ENCODE data around the gene ATP9B. TPM values are rescaled to one million over a fixed set of nuclear protein-coding genes. Genes with fewer than 3 reads are reported as not detected.

Gene ATP9B
- total and polyA plus RNA-seq, 4 donors, result 12.6 to 77.0 (median 29.9) TPM

DNA sequence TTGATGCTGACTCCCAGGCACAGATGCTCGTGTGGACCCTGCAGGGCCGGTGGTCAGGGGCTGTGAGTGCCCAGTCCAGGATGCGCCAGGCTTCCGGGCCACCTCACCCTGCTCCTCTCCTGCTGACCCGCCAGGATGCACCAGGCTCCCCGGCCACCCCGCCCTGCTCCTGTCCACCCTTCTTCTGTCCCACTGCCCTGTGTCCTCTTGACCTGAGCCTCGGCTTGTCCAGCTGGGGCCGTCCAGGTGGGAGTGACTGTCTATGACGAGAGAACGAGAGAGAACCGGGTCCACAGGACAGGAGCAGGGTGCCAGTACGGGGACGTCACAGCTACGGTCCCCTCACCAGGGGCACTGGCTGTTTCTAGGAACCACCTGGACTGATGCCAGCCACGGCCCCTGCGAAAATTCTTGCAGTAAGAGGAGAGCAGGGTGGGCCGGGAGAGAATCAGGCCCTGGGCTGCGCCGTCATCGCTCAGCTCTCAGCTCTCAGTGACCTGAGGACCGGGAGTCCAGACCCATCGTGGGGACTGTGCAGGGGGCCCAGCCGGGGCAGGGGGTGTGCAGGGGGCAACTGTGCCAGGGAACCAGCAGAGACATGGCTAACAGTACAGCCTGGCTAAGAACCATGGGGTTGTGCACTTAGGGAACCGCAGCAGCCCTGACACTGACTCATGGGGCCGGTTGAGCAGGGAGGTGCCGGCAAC is 313.6 kb downstream of the ATP9B start:
- H3K27me3 ChIP-seq (ENCODE audit: control insufficient read depth in 3 of 3, insufficient read depth in 3 of 3, low read length in 2 of 3), result peaks cover 0 to 4% (median 0%) of the 10 kb centered on the region in 3 donors
- H3K36me3 ChIP-seq (ENCODE audit: control insufficient read depth in 4 of 4, insufficient read depth in 4 of 4, low read length in 4 of 4), result peaks cover 0 to 4% (median 0%) of the 10 kb centered on the region in 4 donors
- no peak overlapping the region for H3K9ac ChIP-seq (ENCODE audit: insufficient read depth in 1 of 2, low read length in 2 of 2)
- 77 to 92% methylated on average over 21 to 27 of the region's 27 CpGs for WGBS, 2 donors
- TF ChIP-seq, protein P1, sequence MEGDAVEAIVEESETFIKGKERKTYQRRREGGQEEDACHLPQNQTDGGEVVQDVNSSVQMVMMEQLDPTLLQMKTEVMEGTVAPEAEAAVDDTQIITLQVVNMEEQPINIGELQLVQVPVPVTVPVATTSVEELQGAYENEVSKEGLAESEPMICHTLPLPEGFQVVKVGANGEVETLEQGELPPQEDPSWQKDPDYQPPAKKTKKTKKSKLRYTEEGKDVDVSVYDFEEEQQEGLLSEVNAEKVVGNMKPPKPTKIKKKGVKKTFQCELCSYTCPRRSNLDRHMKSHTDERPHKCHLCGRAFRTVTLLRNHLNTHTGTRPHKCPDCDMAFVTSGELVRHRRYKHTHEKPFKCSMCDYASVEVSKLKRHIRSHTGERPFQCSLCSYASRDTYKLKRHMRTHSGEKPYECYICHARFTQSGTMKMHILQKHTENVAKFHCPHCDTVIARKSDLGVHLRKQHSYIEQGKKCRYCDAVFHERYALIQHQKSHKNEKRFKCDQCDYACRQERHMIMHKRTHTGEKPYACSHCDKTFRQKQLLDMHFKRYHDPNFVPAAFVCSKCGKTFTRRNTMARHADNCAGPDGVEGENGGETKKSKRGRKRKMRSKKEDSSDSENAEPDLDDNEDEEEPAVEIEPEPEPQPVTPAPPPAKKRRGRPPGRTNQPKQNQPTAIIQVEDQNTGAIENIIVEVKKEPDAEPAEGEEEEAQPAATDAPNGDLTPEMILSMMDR (IDR thresholded peaks at IDR 0.05; ENCODE audit: control extremely low read depth, extremely low read depth), result no peak
- ATAC-seq (ENCODE audit: insufficient read depth, low FRiP score) (no peak), DNase-seq (no peak)
- H3K4me1 ChIP-seq (ENCODE audit: control insufficient read depth in 5 of 5, insufficient read depth in 5 of 5, low read length in 5 of 5), result peaks cover 0 to 11% (median 1%) of the 10 kb centered on the region in 5 donors
- H3K4me3 ChIP-seq, result no peak overlapping the region
- H3K9me3 ChIP-seq (ENCODE audit: control insufficient read depth in 4 of 4, insufficient read depth in 3 of 4, low read length in 3 of 4), result no peaks in the 10 kb centered on the region
- no peak overlapping the region for H3K27ac ChIP-seq (ENCODE audit: low read depth in 1 of 2, low read length in 1 of 2)

DNA sequence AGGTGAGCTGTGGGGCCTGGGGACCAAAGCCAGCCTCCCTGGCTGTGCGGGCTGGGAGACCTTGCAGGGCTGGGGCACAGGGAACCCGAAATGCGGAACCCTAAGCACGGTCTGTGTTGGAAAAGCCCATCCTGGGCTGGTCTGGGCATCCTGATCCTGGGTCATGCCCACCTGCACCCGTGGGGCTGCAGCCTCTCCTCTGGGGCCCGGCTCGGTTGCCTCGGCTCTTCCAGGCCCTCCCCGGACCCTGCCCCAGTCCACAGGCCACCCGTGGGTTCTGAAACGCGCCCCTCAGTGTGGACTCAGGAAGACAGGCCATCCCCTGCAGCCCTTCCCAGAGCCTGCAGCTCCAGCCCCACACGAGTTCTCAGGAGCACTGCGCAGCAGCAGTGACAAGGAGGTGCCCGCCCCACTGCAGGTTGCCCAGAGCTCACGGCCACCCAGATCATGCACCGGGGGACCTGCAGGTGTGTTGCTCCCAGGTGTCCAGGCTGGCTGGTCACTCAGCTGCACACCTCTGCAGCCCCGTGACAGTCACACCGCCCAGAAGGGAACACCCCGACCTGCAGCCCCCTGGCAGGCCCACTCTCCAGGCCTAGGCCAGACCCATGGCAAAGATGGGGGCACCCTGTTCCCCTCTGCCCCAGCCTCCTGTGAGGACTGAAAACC is 314.3 kb downstream of the ATP9B start:
- Histone ChIP-seq H3K36me3 (ENCODE audit: control insufficient read depth in 4 of 4, insufficient read depth in 4 of 4, low read length in 4 of 4) (peaks cover 0 to 4% (median 0%) of the 10 kb centered on the region in 4 donors), H3K27ac (ENCODE audit: low read depth in 1 of 2, low read length in 1 of 2) (no peak overlapping the region), H3K4me1 (ENCODE audit: control insufficient read depth in 5 of 5, insufficient read depth in 5 of 5, low read length in 5 of 5) (peaks cover 0 to 11% (median 1%) of the 10 kb centered on the region in 5 donors), H3K9me3 (ENCODE audit: control insufficient read depth in 4 of 4, insufficient read depth in 3 of 4, low read length in 3 of 4) (no peaks in the 10 kb centered on the region), H3K27me3 (ENCODE audit: control insufficient read depth in 3 of 3, insufficient read depth in 3 of 3, low read length in 2 of 3) (peaks cover 0 to 8% (median 4%) of the 10 kb centered on the region in 3 donors), H3K4me3 (no peak overlapping the region), H3K9ac (ENCODE audit: insufficient read depth in 1 of 2, low read length in 2 of 2) (no peak overlapping the region)
- ATAC-seq (ENCODE audit: insufficient read depth, low FRiP score) (no peak), DNase-seq (no peak)
- TF ChIP-seq, protein P1 (IDR thresholded peaks at IDR 0.05; ENCODE audit: control extremely low read depth, extremely low read depth), result no peak
- WGBS, 2 donors, result 85 to 89% methylated on average over 20 of the region's 20 CpGs

DNA sequence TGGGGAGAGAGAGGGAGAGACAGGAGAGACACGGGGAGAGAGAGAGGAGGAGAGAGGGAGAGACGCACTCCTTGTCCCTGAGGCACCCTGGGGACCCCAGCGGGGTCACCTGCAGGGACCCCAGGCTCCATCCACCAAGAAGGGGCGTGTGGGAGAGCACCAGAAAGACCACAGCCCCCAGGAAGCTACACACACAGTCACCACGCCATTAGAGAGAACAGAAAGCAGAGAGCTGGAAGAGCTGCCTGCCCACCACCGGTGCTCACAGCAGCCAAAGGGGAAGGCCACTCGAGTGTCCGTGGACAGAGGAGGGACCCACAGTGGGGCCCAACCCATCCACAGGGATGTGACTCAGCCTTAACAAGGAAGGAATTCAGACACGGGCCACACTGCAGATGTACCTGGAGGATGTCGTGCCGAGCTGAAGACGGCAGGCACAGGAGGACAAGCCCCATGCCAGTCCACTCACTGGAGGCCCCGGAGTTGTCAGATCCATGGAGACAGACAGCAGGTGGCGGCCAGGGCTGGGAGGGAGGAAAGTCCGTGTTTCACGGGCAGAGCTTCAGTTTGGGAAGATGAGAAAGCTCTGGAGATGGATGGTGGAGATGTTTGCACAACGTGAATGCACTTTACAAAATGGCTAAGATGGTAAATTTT is 315.1 kb downstream of the ATP9B start:
- H3K9me3 ChIP-seq (ENCODE audit: control insufficient read depth in 4 of 4, insufficient read depth in 3 of 4, low read length in 3 of 4), result no peaks in the 10 kb centered on the region

More for the DNA sequence above, 315.1 kb downstream of the ATP9B start:
- Histone ChIP-seq H3K9ac (ENCODE audit: insufficient read depth in 1 of 2, low read length in 2 of 2) (no peak overlapping the region), H3K36me3 (ENCODE audit: control insufficient read depth in 4 of 4, insufficient read depth in 4 of 4, low read length in 4 of 4) (peaks cover 0 to 4% (median 0%) of the 10 kb centered on the region in 4 donors), H3K4me3 (no peak overlapping the region), H3K27ac (ENCODE audit: low read depth in 1 of 2, low read length in 1 of 2) (no peak overlapping the region), H3K27me3 (ENCODE audit: control insufficient read depth in 3 of 3, insufficient read depth in 3 of 3, low read length in 2 of 3) (peaks cover 0 to 14% (median 11%) of the 10 kb centered on the region in 3 donors), H3K4me1 (ENCODE audit: control insufficient read depth in 5 of 5, insufficient read depth in 5 of 5, low read length in 5 of 5) (peaks cover 0 to 11% (median 0%) of the 10 kb centered on the region in 5 donors)
- 44 to 61% methylated on average over 17 of the region's 17 CpGs for whole genome bisulfite sequencing, 2 donors
- DNase-seq (no peak), ATAC-seq (ENCODE audit: insufficient read depth, low FRiP score) (no peak)
- TF ChIP-seq, protein P1 (IDR thresholded peaks at IDR 0.05; ENCODE audit: control extremely low read depth, extremely low read depth), result no peak

All from lung (tissue), 12 donors.